Stimulated activated CD4-positive, alpha-beta T cell treated with anti-CD3 and anti-CD28 coated beads, Interleukin-15, amount 100 ng/mL, for 1 hour (primary cell): ENCODE results near the gene RNF112.

ENCODE experiments used
- DNase-seq, 2 donors: peaks; one replicate each; pipeline ENCODE4 v3.0.0-alpha.2; 2020; ENCODE audit warnings: low read depth in 1 of 2, low spot score in 1 of 2

Gene RNF112

DNA sequence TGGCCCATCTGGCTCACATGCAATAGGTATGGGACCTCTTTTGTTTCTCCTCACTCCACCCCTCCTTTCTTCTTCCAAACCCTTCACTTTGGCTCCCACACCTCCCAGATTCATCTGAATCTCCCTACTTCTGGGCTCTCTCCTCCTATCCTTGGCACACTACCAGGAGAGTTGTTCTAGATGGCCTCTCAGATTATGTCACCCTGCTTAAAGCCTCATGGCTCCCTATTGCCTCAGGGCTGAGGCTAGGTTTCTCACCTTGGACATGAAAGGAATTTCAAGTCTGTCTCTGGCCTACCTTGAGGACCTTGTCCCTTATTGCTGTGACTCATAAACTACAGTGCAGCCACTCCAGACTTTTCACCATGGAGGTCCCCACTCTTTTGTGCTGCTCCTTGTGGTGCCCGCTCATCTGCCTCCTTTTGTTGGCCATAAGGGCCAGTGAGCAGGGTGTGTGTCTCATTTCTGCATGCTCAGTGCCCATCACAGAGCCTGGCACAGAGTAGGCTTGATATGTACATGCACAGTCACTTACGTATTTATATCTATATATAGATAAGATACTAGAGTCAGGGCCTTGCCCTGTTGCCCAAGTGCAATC, 23.0 kb upstream of the RNF112 start:
- no peak for DNase-seq

DNA sequence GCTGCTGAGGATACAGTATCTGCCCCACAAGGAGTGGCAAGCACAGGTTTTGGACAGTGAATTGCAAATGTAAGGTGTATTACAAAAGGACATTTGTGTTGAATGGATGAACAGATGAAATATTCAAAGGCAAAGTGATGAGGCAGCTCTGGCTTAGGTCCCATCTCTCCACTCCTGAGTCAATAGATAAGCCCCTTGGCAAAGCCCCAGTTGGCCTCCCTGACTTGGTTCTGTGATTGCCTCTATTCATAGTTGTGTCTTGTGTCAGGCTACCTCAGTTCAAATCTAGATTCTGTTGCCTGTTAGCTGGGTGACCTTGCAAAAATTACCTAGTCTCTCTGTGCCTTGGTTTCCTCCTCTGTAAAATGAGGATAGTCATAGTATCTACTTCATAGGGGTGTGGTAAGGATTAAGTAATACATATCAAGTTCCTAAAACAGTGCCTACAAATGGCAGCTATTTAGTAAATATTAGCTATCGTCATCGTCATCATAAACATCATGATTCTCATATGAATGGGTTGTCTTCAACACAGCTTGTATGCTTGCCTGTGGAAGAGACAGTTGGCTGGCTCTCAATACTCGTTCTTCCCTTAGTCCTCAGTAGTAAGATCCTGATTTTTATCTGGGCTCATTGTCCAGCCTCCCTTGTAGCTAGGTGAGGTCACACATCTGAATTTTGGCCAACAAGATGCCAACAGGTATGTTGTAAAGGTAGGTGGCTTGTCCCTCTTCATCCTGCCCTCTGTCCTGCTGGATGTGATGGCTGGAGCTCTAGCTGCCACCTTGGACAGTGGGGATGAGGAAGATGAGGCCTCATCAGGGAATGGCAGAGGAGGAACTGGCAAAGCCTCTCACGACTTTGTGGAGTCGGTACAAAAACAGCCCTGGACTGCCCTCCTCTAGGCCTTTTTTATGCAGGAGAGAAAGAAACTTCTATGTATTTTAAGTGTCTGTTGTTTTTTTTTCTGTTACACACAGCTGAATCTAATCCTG, 21.9 kb upstream of the RNF112 start:
- DNase-seq: no peak

DNA sequence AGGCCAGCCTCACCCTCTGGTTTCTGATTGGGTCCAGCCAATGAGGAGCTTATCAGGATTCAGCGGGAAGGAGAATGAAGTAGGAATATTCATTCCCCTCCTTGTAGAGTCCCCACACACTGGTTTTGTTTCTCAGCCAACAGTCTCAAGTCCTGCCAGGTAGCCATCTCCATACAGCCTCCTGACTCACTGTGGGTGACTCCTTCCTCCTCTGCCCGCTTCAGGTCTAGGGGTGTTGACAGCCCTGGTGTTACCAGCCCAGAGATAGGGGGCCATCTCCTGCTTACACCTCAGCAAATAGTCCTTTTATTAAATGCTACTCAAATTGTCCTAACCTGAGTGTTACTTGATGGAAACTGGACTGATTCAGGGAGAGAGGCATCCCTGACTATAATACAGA, 20.1 kb upstream of the RNF112 start:
- DNase-seq: no peak

DNA sequence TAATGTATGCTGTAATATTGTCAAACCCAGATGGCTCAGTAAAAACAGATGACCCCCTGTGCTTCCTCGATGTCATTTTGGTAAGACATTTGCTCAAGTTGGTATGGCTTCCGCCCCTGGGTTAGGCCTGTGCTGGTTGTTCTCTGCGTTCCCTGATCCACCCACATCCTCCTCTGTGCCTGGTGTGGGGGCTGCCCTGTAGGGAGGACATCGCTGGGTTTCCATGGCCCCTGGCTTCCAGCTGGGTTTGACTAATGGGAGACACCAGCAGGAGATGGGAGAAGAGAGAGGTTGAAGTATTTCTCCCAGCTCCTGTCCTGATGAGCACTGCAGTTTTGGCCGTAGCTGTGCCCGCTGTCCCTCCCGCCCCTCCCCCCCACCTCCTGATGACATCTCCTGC, 19.6 kb upstream of the RNF112 start:
- no peak for DNase-seq

DNA sequence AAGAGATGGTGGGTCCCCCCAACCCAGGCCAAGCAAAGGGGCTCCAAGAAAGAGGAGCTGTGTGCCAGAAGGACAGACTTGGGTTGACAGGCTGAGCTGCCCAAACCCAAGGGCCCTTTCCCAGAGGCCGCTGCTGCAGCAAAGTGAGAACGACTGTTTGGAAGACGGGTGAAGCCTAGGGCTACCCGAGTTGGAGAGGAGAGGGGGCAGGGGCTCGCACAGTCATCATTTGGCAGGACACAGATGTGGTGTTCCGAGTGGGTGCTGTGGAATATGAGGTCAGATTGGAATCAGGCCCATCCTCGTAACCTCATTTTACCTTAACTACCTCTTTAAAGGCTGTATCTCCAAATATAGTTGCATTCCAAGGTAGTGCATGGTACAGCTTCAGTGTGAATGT, 18.7 kb upstream of the RNF112 start:
- DNase-seq: no peak

- DNase-seq: no peak
Observed at GRCh38 chr17:19397556-19398041, 13.4 kb upstream of the RNF112 start.

DNA sequence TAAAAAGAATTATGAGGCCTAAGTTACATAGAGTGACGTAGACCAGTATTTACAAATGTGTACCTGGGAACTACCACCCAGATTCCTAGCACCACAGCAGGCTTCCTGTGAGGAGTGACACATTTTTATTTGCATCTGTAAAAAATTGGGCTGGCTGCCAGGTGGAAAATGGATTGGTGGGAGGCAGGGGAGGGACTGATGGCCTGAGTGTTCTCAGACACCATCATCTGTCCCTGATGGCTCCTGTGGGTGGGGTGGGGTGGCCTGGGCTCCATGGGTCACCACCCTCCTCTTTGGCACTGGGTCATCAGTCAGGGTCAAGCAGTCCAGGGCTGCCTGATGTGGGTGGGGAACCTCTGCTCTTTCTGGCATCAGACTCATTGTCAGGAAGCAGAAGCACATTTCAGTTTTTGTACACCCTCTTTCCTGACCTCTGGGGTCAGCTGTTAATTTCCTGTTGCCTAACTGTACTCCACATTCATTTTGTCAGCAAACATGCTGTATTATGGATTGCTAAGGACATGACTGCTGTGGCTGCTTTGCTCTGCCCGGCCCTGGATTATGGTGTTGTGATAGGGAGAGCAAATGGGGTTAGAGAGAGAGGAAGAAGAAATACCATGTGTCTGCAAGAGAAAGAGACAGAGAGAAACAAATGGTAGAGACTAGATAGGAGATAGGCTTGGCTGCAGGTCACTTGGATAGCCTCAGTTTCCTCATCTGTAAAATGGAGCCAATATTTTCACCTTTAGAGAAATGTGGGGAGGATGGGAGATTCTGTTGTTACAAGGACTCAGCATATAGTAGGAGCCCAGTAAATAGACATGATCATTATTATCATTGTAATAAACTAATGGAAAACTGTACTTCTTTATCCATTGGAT, 12.5 kb upstream of the RNF112 start:
- DNase-seq: no peak

GRCh38 chr17:19399750-19400450, 11.1 kb upstream of the RNF112 start:
- no peak for DNase-seq

- DNase-seq: no peak
Observed at GRCh38 chr17:19401321-19402010, 9.6 kb upstream of the RNF112 start.

GRCh38 chr17:19402171-19402570, 8.9 kb upstream of the RNF112 start:
- no peak for DNase-seq

DNA sequence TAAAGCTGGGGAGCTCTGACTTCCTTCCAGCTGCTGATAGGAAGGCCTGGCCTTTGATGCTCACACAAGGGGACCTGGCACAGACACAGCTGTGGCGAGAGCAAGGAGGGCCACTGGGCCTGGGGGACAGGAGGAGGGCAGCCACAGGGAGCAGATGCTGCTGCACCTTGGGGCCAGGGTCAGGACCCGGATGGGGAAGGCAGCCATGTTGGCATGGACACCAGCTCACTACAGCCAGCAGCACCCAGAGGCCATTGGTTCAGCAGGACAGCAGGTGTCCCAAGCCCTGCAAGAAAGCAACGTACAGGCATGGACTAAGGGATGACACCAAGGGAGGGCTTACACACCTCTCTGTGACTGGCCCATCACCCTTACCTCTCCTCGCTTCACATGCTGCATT, 8.0 kb upstream of the RNF112 start:
- DNase-seq: no peak

- DNase-seq: no peak
Observed at GRCh38 chr17:19404264-19404663, 6.8 kb upstream of the RNF112 start.

GRCh38 chr17:19405114-19405513, 5.9 kb upstream of the RNF112 start:
- DNase-seq: no peak

- no peak for DNase-seq
Observed at GRCh38 chr17:19407601-19408345, 3.3 kb upstream of the RNF112 start.

- DNase-seq: no peak
Observed at GRCh38 chr17:19408346-19408710, 2.7 kb upstream of the RNF112 start.

- DNase-seq: no peak
Observed at GRCh38 chr17:19409066-19409465, 2.0 kb upstream of the RNF112 start.

- no peak for DNase-seq
Observed at GRCh38 chr17:19409509-19409908, 1.5 kb upstream of the RNF112 start.

GRCh38 chr17:19410091-19410490, 941 bp upstream of the RNF112 start:
- DNase-seq: no peak

- DNase-seq: no peak
Observed at GRCh38 chr17:19411631-19412030, 599 bp downstream of the RNF112 start.

- no peak for DNase-seq
Observed at GRCh38 chr17:19412510-19412909, 1.5 kb downstream of the RNF112 start.
